K562 (cell line): Measurements from ENCODE around the gene FEN1.

Source experiments
- POLR2A ChIP-seq: fragments of 450-650 bp; conservative IDR thresholded peaks from 2 replicates; pipeline ENCODE4 v1.6.1; 2016
- POU5F1 ChIP-seq: fragments of 150-350 bp; IDR thresholded peaks from 2 replicates; pipeline ENCODE4 v1.6.1; 2014; ENCODE audit warnings: borderline replicate concordance, low read length, low read depth, mild to moderate bottlenecking; ENCODE audit not compliant: partially characterized antibody
- ZNF12 ChIP-seq: sonication (generic); formaldehyde crosslinking; IDR thresholded peaks from 2 replicates; pipeline ENCODE4 v1.4.0; 2020; ENCODE audit warnings: mild to moderate bottlenecking, missing genetic modification reagents
- ZNF785 ChIP-seq: fragments of 250-450 bp; sonication (Bioruptor Pico); IDR thresholded peaks from 2 replicates; pipeline ENCODE4 v1.4.0; 2020; ENCODE audit warnings: mild to moderate bottlenecking

GRCh38 chr11:61836193-61836592 is 43.5 kb downstream of the FEN1 start:
- no peak for TF ChIP-seq POU5F1
- TF ChIP-seq POLR2A, result no peak
- no peak for TF ChIP-seq ZNF12 (CRISPR knock-in tag)
- no peak for TF ChIP-seq ZNF785 (CRISPR knock-in tag)
